ENCODE measurements around the gene MTG2. TPM values are rescaled to one million over a fixed set of nuclear protein-coding genes. Genes with fewer than 3 reads are reported as not detected.

The MTG2 gene
- total and polyA plus RNA-seq, 4 donors, result 12.6 to 43.9 (median 33.8) TPM

DNA sequence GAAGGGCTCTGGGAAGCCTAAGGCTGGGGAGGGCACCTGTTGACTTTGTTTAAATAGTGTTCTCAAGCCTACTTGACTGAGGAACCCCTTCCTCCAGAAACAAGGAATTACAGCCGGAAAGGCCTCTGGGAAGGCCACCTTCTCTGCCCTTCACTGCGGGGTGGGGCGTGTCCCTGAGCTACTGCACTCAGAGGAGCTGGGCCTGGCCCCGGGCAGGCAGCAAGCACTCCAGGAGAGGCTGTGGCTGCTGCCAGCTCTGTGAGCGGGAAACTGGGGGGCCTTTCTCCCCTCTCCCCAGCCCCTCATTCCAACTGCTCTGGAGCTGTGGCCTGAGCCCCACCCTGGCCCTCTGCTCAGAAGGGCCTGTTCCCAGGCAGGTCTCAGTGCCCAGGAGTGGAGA, 51.5 kb downstream of the MTG2 start:
- Histone ChIP-seq H3K27ac (ENCODE audit: low read depth, low read length) (no peak overlapping the region), H3K9me3 (ENCODE audit: control insufficient read depth, insufficient read depth, low read length) (no peaks in the 10 kb centered on the region), H3K4me3 (ENCODE audit: low read depth, low read length) (no peak overlapping the region), H3K4me1 (ENCODE audit: control insufficient read depth, insufficient read depth, low read length) (peaks cover 55% of the 10 kb centered on the region), H3K36me3 (ENCODE audit: control insufficient read depth, insufficient read depth, low read length) (no peaks in the 10 kb centered on the region), H3K27me3 (ENCODE audit: control insufficient read depth, insufficient read depth, low read length) (no peaks in the 10 kb centered on the region)
- 70% methylated on average over 4 of the region's 5 CpGs for WGBS (ENCODE audit: insufficient coverage)
- DNase-seq (ENCODE audit: low read depth in 4 of 6, low spot score in 6 of 6), result no peak

DNA sequence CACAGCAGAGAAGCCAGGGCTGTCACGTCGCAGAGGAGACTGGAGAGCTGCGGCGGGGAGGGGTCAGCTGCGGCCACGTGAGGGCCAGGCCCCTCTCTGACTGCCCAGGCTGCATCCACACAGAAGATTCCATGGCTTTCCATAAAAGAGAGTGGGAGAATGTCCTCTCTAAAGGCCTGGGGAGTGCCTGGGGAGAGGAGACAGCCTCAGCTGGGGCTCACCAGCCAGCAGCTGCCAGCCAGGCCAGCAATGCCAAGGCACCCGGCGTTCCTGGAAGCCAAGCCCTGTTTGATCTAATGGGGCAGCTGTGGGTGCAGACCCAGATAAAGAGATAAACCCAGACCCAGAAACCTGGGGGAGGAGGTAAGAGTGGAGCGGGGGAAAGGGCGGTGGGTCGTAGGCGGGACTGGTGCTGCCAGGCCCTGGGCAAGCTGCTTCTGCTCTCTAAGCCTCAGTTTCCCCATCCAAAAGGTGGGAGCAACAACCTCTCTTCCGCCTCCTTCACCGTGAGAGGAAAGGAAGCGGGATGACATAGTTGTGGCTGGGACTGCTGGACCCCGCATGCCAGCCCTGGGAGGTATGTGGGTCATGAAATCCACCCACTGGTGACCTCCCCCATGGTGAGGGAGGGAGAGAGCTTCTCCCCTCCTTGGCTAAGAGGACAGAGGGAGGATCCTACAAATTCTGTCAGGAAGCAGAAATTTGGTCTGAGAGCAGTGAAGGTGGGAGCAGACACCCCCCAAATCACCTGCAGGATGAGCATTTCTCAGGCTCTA, 52.4 kb downstream of the MTG2 start:
- H3K27ac ChIP-seq (ENCODE audit: low read depth, low read length), result peak overlapping the region; percentile 7
- WGBS (ENCODE audit: insufficient coverage), result 67% methylated on average over 6 of the region's 16 CpGs
- no peak overlapping the region for H3K4me3 ChIP-seq (ENCODE audit: low read depth, low read length)
- H3K36me3 ChIP-seq (ENCODE audit: control insufficient read depth, insufficient read depth, low read length), result no peaks in the 10 kb centered on the region
- H3K27me3 ChIP-seq (ENCODE audit: control insufficient read depth, insufficient read depth, low read length), result no peaks in the 10 kb centered on the region
- no peaks in the 10 kb centered on the region for H3K9me3 ChIP-seq (ENCODE audit: control insufficient read depth, insufficient read depth, low read length)
- DNase-seq (ENCODE audit: low read depth in 4 of 6, low spot score in 6 of 6), result peak in 1 of 6 donors; percentile 18
- H3K4me1 ChIP-seq (ENCODE audit: control insufficient read depth, insufficient read depth, low read length), result peaks cover 63% of the 10 kb centered on the region

GRCh38 chr20:62235777-62236157, 52.9 kb downstream of the MTG2 start:
- Histone ChIP-seq H3K27me3 (ENCODE audit: control insufficient read depth, insufficient read depth, low read length) (no peaks in the 10 kb centered on the region), H3K9me3 (ENCODE audit: control insufficient read depth, insufficient read depth, low read length) (no peaks in the 10 kb centered on the region), H3K4me3 (ENCODE audit: low read depth, low read length) (no peak overlapping the region), H3K4me1 (ENCODE audit: control insufficient read depth, insufficient read depth, low read length) (peaks cover 63% of the 10 kb centered on the region), H3K36me3 (ENCODE audit: control insufficient read depth, insufficient read depth, low read length) (no peaks in the 10 kb centered on the region), H3K27ac (ENCODE audit: low read depth, low read length) (peak overlapping the region; percentile 7)
- no peak for DNase-seq (ENCODE audit: low read depth in 4 of 6, low spot score in 6 of 6)
- WGBS (ENCODE audit: insufficient coverage), result 92% methylated on average over 9 of the region's 9 CpGs

DNA sequence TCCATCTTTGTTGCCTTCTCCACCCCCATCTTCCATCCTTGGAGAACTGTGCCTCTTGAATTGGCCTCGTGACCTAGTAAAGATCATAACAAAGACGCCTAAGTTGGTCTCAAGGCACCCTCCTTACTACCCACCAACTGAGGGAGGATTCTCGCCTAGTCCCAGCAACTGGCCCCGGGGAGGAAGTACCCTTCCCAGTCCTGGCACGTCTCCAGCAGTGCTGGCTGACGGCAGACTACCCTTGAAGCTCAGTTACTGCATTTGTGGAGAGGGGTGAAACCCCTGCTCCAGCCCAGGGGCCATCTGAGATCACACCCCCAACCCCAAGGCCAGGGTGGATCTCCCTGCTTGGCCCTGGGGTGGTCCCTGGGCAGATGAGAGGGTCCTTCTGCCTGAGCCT, 53.4 kb downstream of the MTG2 start:
- Histone ChIP-seq H3K36me3 (ENCODE audit: control insufficient read depth, insufficient read depth, low read length) (no peaks in the 10 kb centered on the region), H3K27me3 (ENCODE audit: control insufficient read depth, insufficient read depth, low read length) (no peaks in the 10 kb centered on the region), H3K4me3 (ENCODE audit: low read depth, low read length) (no peak overlapping the region), H3K27ac (ENCODE audit: low read depth, low read length) (no peak overlapping the region), H3K9me3 (ENCODE audit: control insufficient read depth, insufficient read depth, low read length) (no peaks in the 10 kb centered on the region), H3K4me1 (ENCODE audit: control insufficient read depth, insufficient read depth, low read length) (peaks cover 63% of the 10 kb centered on the region)
- DNase-seq (ENCODE audit: low read depth in 4 of 6, low spot score in 6 of 6), result peak in 2 of 6 donors; percentile 43 to 61
- 56% methylated on average over 2 of the region's 6 CpGs for WGBS (ENCODE audit: insufficient coverage)

GRCh38 chr20:62236766-62237513, 54.1 kb downstream of the MTG2 start:
- Histone ChIP-seq H3K9me3 (ENCODE audit: control insufficient read depth, insufficient read depth, low read length) (no peaks in the 10 kb centered on the region), H3K4me1 (ENCODE audit: control insufficient read depth, insufficient read depth, low read length) (peaks cover 63% of the 10 kb centered on the region), H3K36me3 (ENCODE audit: control insufficient read depth, insufficient read depth, low read length) (peaks cover 4% of the 10 kb centered on the region), H3K4me3 (ENCODE audit: low read depth, low read length) (no peak overlapping the region), H3K27ac (ENCODE audit: low read depth, low read length) (no peak overlapping the region), H3K27me3 (ENCODE audit: control insufficient read depth, insufficient read depth, low read length) (no peaks in the 10 kb centered on the region)
- peak in 5 of 6 donors; percentile 46 to 95 (median 77) for DNase-seq (ENCODE audit: low read depth in 4 of 6, low spot score in 6 of 6)
- 15% methylated on average over 21 of the region's 28 CpGs for WGBS (ENCODE audit: insufficient coverage)

DNA sequence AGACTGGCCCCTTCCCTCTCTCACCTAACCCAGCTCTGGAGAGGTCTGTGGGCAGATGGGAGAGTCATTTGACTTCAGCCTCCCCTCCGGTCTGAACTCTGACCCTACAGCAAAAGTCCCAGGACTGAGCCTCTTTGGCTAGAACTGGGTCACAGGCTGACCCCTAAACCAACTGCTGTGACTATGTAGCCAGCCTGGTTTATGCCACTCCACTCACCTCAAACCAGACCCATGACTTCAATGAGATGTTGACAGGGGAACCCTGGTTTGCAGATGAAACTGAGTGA, 54.6 kb downstream of the MTG2 start:
- 50% methylated on average over 1 of the region's 1 CpG for WGBS (ENCODE audit: insufficient coverage)
- no peak overlapping the region for H3K27ac ChIP-seq (ENCODE audit: low read depth, low read length)
- peaks cover 63% of the 10 kb centered on the region for H3K4me1 ChIP-seq (ENCODE audit: control insufficient read depth, insufficient read depth, low read length)
- no peaks in the 10 kb centered on the region for H3K27me3 ChIP-seq (ENCODE audit: control insufficient read depth, insufficient read depth, low read length)
- no peak overlapping the region for H3K4me3 ChIP-seq (ENCODE audit: low read depth, low read length)
- H3K36me3 ChIP-seq (ENCODE audit: control insufficient read depth, insufficient read depth, low read length), result peaks cover 6% of the 10 kb centered on the region
- H3K9me3 ChIP-seq (ENCODE audit: control insufficient read depth, insufficient read depth, low read length), result no peaks in the 10 kb centered on the region
- no peak for DNase-seq (ENCODE audit: low read depth in 4 of 6, low spot score in 6 of 6)

GRCh38 chr20:62237801-62238568, 55.2 kb downstream of the MTG2 start, which contains the start of gene OSBPL2:
TSS of gene OSBPL2 (plus strand) at chr20:62238521. CDS start at chr20:62256185, 17,664 bp downstream.
- Histone ChIP-seq H3K36me3 (ENCODE audit: control insufficient read depth, insufficient read depth, low read length) (peaks cover 11% of the 10 kb centered on the region), H3K27me3 (ENCODE audit: control insufficient read depth, insufficient read depth, low read length) (no peaks in the 10 kb centered on the region), H3K27ac (ENCODE audit: low read depth, low read length) (no peak within 1 kb of the TSS), H3K4me3 (ENCODE audit: low read depth, low read length) (peak within 1 kb of the TSS; percentile 59), H3K4me1 (ENCODE audit: control insufficient read depth, insufficient read depth, low read length) (peaks cover 59% of the 10 kb centered on the region), H3K9me3 (ENCODE audit: control insufficient read depth, insufficient read depth, low read length) (no peaks in the 10 kb centered on the region)
- WGBS (ENCODE audit: insufficient coverage), result 2% methylated on average over 55 of the region's 55 CpGs
- peak; percentile 94 to 99 (median 96) for DNase-seq (ENCODE audit: low read depth in 4 of 6, low spot score in 6 of 6)

- WGBS (ENCODE audit: insufficient coverage), result 1% methylated on average over 47 of the region's 70 CpGs
- Histone ChIP-seq H3K36me3 (ENCODE audit: control insufficient read depth, insufficient read depth, low read length) (peaks cover 17% of the 10 kb centered on the region), H3K27me3 (ENCODE audit: control insufficient read depth, insufficient read depth, low read length) (no peaks in the 10 kb centered on the region), H3K27ac (ENCODE audit: low read depth, low read length) (no peak overlapping the region), H3K9me3 (ENCODE audit: control insufficient read depth, insufficient read depth, low read length) (no peaks in the 10 kb centered on the region), H3K4me1 (ENCODE audit: control insufficient read depth, insufficient read depth, low read length) (peaks cover 53% of the 10 kb centered on the region), H3K4me3 (ENCODE audit: low read depth, low read length) (peak overlapping the region; percentile 57)
- peak in 1 of 6 donors; percentile 15 for DNase-seq (ENCODE audit: low read depth in 4 of 6, low spot score in 6 of 6)
Observed at GRCh38 chr20:62238569-62239277, 55.9 kb downstream of the MTG2 start.

DNA sequence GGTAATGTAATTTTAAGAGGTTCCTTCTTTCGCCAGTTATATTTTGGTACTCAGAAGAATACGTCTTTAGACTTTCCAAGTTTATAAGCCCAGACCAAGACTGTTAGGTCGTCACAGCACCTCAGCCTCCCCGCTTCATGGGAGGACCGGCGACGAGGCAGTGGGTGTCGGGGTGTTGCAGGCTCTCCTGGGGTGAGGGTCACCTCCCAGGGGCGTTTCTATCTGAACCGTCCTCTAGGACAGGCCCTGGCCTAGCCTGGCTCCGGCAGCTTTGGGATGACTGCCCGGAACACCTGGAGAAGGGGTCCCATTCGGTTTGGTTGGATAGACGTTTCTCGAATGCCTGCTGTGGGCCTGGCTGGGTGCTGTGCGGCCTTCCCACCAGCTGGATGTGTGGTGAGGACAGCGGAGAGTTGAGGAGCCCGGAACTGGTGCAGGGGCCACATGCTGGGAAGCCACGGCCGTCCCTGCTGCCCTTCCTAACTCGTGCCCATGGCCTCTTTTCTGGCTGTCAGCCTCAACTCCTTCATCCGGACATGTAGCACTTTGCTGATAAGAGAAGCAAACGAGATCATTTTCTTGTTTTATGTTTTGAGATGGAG, 56.6 kb downstream of the MTG2 start:
- Histone ChIP-seq H3K27me3 (ENCODE audit: control insufficient read depth, insufficient read depth, low read length) (no peaks in the 10 kb centered on the region), H3K4me1 (ENCODE audit: control insufficient read depth, insufficient read depth, low read length) (peaks cover 57% of the 10 kb centered on the region), H3K4me3 (ENCODE audit: low read depth, low read length) (peak overlapping the region; percentile 57), H3K9me3 (ENCODE audit: control insufficient read depth, insufficient read depth, low read length) (no peaks in the 10 kb centered on the region), H3K27ac (ENCODE audit: low read depth, low read length) (no peak overlapping the region), H3K36me3 (ENCODE audit: control insufficient read depth, insufficient read depth, low read length) (peaks cover 23% of the 10 kb centered on the region)
- DNase-seq (ENCODE audit: low read depth in 4 of 6, low spot score in 6 of 6), result no peak
- WGBS (ENCODE audit: insufficient coverage), result 58% methylated on average over 15 of the region's 23 CpGs

Measured in spinal cord (tissue), 10 donors.